GM18508 (cell line): Measurements from ENCODE around the gene SEC14L2.
"Not testable (repeated sequence)": the region's sequence is repeated elsewhere in the genome, so short reads cannot be mapped to it uniquely, and the experiment has no call there.

Source experiments
- ATAC-seq: cut with Tn5 transposase; IDR thresholded peaks from one replicate; pipeline ENCODE4 v1.9.1; 2021; ENCODE audit warnings: moderate number of reproducible peaks; ENCODE audit not compliant: insufficient read depth, unreplicated experiment

The SEC14L2 gene

DNA sequence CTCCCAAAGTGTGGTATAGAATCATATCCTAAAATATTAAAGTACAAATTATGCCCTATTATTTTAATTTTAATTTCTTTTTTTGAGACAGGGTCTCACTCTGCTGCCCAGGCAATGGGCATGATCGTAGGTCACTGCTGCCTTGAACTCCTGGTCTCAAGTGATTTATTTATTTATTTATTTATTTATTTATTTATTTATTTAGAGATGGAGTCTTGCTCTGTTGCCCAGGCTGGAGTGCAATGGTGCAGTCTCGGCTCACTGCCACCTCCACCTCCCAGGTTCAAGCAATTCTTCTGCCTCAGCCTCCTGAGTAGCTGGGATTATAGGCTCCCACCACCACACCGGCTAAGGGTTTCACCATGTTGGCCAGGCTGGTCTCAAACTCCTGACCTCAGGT is 4.2 kb downstream of the SEC14L2 start:
- not testable (repeated sequence) for ATAC-seq

DNA sequence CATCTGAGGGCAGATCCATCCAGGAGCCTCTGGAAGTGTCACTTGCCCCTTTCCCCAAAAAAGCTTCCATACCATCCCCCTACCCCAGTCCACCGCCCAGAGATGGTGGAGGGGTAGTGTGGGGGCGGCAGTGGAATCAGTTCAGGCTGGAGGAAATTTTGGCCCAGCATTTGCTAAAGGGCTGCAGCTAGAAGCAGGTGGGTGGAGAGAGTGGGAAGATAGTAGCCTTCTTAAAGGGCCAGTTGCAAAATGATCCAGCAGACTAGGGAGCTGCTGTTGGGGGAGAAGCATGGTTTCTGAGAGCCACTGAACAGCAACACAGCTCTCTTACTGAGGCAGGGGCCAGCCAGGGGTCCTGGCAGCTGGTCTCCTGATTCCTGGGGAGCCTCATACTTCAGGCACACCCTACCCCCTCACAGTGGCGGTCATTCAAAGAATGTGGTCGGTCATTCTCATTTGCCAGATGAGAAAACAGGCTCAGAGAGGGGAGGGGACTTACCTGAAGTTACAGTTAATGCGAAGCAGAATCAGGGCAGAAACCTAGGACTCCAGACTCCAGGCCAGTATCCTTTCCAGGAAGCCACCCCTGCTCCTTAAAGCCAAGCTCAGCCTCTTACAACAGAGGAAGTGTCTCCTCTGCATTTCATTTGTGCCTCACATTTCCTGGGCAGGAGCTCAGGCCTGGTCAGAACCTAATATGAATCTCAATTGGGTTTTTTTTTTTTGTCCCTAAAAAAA is 5.4 kb downstream of the SEC14L2 start:
- ATAC-seq, result no peak

DNA sequence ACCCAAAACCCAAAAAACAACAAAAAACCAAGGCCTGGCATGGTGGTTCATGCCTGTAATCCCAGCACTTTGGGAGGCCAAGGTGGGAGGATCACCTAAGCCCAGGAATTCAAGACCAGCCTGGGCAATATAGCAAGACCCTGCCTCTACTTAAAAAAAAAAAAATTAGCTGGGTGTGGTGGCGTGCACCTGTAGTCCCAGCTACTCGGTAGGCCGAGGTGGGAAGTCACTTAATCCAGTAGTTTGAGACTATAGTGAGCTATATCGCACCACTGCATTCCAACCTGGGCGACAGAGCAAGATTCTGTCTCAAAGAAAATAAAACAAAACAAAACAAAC is 5.9 kb downstream of the SEC14L2 start:
- ATAC-seq, result not testable (repeated sequence)

DNA sequence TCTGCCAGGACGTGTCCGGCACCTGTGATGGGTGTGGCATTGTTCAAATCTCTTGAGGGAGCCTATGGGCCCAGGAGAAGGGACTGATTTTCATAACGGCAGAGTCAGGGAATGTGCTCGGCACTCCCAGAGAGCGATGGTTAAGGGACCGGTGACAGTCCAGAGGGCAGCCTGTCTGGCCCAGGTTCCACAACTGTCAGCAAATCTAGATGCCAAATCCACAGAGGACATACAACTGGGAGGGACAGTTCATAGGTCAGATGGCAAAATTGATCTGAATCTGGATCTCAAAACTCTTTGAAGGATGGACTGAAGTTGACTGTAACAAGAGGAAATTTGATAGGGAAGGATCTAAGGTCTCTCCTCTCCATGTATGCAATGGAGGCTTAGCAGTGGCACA is 7.5 kb downstream of the SEC14L2 start:
- ATAC-seq, result no peak

DNA sequence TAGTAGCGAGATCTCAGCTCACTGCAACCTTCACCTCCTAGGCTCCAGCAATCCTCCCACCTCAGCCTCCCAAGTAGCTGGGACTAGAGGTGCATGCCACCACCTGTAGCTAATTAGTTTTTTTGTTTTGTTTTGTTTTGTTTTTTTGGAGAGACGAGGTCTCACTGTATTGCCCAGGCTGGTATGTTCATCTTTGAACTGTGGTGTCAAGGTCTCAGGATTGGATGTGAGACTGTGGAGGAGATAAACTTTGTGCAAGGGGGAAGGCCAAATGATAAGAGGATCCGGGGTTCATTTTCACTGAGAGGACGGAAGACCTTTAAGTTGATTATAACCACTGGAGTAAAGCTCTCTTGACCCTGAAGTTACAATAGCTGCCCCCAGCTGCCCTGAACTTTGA is 8.9 kb downstream of the SEC14L2 start:
- no peak for ATAC-seq

DNA sequence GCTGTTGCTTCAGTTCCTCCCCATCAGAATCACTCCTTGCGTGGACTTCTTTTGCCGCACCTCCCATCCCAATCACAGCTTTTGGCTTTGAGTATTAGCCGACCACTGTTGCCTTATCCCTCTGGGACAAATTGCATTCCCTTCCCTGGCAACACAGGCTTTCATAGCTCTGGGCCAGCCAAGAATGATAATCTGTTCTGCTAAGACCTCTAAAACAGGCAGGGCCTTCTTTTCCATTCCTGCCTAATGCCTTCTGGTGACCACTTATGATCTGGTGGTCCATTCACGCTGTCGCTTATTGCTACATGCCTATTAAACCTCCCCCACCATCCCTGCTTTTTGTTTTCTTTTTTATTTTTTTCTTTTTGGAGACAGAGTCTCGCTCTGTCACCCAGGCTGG is 9.6 kb downstream of the SEC14L2 start:
- no peak for ATAC-seq

DNA sequence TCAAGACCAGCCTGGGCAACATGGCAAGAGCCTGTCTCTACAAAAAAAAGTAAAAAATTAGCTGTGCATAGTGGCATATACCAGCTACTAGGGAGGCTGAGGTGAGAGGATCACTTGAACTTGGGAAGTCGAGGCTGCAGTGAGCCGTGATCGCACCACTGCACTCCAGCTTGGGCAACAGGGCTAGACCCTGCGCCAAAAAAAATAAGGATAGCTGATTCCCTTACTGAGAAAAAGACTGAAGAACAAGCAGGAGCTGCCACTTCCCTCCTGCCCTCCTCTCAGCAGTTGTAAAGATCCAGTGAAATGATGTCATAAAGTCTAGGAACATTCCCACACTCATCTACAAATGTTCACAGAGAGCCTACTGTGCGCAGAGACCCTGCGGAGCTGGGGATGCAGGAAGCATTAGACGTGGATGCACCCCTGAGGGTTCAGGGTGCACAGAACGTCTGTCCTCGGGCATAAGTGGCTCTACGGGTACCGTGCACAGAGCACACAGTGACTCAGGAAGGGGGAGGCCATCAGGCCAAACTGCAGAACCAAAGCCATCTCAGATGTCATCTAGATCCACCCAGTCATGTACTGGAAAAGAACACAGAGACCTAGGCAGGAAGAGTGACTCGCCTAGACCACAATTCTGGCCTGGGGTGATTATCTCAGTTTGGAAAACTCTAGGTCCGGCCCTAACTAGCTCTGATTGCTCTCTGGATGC is 11.7 kb downstream of the SEC14L2 start:
- ATAC-seq, result no peak

DNA sequence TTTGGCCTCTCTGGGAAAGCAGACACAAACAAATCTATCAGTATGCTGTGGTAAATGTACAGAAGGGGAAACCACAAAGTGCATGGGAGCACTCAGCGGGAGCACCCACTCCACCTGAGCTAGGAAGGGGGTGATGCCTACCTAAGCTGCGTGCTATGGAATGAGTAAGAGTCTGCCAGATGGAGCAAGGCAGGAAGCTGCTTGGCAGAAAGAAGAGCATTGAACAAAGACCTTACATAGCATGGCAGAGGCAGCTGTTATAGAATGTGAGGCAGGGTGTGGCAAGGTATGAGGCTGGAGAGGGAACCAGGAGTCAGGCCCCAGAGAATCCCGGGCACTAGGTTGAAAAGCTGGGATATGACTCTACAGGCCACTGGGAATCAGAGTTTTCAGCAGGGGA is 15.0 kb downstream of the SEC14L2 start:
- ATAC-seq, result no peak

DNA sequence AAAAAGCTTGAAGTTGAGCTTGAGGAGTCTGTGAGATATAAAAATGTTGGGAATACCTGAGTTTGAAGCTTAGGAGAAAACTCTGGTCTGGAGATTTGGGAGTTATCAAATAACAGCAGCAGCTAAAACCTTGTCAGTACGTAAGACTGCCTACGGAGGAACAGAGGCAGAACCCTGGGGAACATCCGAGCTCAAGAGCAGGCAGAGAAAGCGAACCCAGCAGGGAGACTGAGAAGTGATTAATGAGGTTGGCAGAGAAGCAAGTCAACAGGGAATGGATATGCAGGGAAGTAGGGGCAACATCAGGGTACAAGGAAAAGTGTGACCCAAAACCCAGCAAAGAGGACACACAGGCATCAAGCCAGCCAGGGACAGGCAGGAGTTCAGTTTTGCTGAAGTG is 16.2 kb downstream of the SEC14L2 start:
- no peak for ATAC-seq

DNA sequence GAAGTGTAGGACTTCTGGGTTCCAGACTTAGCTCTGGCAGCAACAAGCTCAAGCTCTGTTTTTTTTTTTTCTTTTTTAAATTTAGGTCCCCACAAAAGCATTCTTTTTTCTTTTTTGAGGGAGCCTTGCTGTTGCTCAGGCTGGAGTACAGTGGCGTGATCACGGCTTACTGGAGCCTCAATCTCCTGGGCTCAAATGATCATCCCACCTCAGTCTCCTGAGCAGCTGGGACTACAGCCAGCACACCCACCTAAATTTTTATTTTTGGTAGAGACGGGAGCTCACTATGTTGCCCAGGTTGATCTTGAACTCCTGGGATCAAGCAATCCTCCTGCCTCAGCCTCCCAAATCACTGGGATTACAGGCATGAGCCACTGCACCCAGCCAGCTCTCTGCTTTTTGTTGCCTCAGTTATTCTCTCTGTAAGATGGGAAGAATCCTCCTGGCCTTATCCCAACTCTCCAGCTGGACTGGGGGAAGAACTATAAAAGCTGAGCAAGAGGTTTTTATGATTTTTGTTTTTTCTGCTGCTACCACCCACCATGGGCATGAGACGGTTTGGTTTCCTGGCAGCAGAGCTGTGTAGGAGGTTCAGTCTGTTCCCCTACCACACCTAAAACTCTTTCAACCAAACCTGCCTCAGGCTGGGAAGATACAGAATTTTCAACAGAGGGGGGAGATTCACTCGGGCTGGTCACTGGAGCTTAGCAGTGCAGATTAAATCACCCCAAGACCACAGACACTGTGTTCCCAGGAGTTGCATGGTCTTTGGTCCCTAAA is 17.1 kb downstream of the SEC14L2 start:
- no peak for ATAC-seq

DNA sequence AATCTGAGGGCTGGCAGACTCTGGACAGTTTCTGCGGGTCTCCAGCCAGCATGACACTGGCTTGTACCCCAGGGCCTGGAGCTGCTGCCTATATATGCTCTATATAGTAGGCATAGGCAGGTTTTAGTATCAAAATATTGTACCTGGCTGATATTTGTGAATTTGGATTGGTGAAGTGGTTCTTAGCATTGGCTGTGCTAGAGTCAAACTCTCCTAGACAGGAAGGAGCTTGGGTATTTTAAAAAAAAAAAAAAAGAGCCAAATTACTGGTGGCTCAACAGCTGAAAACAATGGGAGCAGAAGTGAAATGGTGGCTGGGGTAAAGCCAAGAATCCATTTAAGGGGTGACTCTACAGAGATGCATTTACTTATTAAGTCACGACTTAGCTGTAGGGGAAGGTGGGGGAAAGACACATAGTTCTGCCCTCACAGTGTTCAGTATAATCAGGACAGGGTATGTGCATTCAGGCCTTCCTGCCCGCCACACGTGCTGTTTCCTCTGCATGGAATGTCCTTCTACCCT is 17.8 kb downstream of the SEC14L2 start:
- ATAC-seq, result no peak

DNA sequence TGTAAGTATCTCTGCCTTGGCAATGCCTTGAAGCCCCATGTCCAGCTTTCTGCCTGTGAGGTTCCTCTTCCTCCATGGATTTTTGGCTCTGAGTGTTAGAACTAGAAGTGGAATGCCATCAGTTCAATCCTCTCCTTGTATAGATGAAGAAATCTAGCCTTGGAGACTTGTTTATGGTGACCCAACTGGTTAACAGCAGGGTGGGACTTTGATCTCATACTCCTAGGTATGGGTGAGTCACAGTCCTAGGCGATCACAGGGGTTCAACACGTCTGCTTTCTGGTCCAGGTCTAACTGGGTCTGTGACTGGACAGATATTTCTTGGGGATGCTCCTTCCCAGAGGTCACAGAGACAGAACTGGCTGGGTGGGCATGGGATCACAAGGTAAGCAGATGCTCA is 19.6 kb downstream of the SEC14L2 start:
- no peak for ATAC-seq

DNA sequence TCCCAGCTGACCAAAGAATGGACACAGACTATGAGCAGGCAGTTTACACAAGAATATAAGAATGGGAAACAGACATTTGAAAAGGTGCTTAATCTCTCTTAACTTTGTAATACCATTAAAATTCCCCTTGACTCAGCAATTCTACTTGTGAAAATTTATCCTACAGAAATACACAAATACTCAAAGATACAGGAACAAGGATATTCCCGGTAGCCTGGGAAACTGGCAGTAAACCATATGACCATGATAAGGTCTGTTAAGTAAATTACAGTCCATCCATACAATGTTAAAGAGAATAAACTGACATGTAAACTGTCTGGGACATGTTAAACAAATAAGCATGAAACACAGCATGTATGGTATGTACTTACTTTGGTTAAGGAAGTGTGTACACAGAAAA is 20.0 kb downstream of the SEC14L2 start:
- ATAC-seq, result no peak

DNA sequence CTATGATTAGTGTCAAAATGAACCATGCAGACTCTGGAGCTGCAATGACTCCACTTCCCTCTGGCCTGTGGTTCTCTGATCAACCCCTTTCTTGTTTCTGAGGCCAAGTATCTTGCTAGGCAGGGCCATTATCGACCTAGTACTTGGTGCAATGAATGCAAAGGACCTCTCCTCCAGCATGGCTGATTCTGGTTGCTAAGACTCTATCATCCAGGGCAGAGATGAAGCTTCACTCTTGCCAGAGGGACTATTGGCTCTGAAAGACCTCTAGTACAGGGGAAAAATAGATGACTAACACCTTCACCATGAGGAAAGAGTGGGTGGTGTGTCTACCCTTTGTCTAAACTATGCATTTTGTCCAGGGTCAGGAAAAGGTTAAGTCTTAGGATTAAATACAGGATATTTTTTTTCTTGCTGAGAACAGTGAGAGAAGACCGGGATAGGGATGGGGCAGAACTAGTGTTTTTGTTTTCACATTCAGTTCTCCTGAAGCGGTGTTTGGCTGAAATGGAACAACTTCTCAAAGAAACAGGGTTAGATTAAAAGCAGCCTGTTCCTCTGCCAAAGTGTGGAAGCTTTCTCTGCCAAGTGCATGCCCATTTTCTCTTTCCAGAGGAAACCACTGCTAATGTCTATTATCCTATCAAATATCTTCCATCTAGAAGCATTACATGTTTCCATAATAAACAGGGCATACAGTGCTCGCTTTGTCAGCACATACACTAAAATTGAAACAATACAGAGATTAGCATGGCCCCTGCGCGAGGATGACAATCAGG is 23.7 kb downstream of the SEC14L2 start:
- no peak for ATAC-seq

DNA sequence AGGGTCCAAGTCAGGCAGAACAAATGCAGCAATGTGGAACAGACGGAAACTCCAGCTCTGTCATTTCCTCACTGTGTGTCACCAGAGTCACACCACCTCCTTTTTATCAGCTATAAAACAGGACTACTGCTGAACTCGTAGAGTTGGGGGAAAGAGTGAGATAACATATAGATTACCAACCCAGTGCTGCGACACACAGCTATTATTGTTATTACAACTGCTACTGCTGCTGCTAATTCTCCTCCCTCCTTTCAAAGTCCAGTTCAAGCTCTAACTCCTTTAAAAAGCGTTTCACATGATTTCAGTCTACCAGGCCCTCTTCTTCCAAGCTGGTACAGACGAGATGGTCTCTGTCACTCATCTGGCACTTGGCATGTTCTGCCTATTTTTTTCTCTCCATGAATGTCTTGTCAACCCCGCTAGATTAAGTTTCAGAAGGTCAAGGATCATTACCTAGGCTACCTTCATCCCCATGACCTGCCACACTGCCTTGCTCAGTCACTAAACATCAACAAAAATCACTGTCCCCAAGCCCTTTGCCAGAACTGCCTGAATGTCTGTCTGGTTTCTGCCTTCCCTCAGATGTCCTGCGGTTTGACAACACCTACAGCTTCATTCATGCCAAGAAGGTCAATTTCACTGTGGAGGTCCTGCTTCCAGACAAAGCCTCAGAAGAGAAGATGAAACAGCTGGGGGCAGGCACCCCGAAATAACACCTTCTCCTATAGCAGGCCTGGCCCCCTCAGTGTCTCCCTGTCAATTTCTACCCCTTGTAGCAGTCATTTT is 25.1 kb downstream of the SEC14L2 start:
- no peak for ATAC-seq

DNA sequence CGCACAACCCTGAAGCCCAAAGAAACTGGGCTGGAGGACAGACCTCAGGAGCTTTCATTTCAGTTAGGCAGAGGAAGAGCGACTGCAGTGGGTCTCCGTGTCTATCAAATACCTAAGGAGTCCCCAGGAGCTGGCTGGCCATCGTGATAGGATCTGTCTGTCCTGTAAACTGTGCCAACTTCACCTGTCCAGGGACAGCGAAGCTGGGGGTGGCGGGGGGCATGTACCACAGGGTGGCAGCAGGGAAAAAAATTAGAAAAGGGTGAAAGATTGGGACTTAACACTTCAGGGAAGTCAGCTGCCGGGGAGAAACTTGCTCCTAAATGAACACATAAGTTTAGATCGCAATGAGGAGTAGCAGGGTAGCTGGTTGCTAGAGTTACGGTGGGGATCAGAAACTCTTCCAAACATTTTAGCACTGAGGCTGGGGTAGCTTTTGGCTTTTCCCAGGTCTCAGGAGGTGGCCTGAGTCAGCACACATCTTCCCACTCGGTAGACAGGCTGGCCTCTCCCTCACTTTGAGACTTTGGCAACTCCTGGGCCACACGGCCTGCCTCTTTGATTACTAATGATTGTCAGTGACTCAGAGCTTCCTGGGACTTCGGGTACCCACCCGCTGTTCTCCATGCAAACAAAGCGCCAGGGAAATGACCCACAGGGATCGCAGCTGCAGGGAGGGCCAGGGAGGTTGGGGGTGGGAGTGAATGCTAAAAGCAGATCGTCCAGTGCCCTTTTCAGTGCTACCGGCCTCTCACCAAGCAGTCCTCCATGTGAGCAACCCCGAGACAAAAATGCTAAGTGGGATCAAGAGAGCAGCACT is 25.9 kb downstream of the SEC14L2 start:
- no peak for ATAC-seq

DNA sequence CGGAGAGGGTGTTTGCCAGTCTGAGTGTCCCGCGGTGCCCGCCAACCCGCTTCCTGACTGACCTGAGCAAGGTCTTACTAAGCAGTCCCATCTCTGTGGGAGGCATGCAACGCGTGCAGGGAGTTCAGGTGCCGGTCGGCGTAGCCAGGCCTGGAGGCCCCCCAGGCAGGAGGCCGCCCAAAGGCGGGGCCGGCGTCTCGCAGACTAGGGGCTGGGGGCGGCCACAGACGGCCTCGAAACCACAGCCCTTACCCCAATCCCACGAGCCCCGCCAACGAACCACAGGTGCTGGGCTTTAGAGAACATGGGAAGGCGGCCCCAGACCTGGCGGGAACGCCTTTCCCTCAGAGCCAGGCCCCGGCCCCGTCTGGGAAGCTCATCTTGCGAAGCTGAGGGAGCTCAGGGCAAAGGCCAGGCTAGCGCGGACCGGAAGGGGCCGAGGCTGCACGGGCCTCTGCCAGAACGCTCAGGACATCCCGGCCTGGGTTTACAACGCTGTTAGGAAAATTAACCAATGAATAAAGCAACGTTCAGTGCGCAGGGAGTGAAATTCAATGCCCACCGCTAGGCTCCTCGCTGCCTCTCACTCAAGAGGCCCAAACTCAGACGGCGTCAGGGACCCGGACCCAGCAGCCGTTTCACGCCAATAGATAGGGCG is 26.6 kb downstream of the SEC14L2 start:
- ATAC-seq, result peak; percentile 5

DNA sequence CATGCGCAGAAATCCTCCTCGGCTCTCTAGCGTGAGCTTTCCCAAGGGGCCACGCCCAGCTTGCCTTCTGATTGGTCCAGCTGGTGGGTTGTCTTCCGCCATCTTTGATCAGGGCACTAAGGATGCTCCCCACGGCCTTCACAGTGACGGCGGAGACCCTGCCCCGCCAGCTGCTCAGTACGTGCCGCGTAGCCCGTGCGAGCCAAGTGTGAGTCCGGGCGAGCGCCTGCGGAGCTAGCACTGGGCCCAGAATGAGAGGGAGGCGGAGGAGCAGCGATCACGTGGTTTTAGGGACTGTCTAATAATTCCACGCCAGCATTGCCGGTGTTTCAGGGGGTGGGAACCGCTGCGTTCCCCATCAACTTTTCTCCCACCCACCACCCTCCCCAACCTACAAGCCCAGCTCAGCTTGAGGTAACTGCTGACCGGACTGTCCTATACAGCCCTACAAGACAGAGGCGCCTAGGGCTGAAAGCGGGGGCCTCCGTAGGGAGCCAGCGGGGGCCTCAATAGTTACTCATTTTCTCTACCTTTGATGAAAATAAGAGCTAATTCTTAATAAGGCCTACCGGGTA is 27.2 kb downstream of the SEC14L2 start:
- ATAC-seq, result peak; percentile 56
